C4-2B (cell line): ENCODE data around the gene LPP.

Source experiments
- ZFX ChIP-seq: fragments of 450-650 bp; IDR thresholded peaks from 2 replicates; pipeline ENCODE4 v1.6.1; 2017
- TF ChIP-seq, protein P1 (sequence below): fragments of 450-650 bp; conservative IDR thresholded peaks from 2 replicates; pipeline ENCODE4 v1.5.1; 2017; ENCODE audit warnings: mild to moderate bottlenecking

- TF ChIP-seq, protein P1, sequence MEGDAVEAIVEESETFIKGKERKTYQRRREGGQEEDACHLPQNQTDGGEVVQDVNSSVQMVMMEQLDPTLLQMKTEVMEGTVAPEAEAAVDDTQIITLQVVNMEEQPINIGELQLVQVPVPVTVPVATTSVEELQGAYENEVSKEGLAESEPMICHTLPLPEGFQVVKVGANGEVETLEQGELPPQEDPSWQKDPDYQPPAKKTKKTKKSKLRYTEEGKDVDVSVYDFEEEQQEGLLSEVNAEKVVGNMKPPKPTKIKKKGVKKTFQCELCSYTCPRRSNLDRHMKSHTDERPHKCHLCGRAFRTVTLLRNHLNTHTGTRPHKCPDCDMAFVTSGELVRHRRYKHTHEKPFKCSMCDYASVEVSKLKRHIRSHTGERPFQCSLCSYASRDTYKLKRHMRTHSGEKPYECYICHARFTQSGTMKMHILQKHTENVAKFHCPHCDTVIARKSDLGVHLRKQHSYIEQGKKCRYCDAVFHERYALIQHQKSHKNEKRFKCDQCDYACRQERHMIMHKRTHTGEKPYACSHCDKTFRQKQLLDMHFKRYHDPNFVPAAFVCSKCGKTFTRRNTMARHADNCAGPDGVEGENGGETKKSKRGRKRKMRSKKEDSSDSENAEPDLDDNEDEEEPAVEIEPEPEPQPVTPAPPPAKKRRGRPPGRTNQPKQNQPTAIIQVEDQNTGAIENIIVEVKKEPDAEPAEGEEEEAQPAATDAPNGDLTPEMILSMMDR: no peak
- no peak for TF ChIP-seq ZFX
These were observed 435.8 kb downstream of the LPP start for GRCh38 chr3:188589771-188590170.
